CD8-positive, alpha-beta T cell (primary cell): ENCODE measurements around the gene COA3. TPM values are rescaled to one million over a fixed set of nuclear protein-coding genes. Genes with fewer than 3 reads are reported as not detected.

Experiments used
- microRNA-seq: library from miRNA; unstranded; fragments of <30 nt; microRNA quantifications from one replicate; pipeline ENCODE4 v1.2.0, GENCODE V29; 2022; ENCODE audit warnings: borderline microRNAs expressed
- total RNA-seq, 46 experiments: library from RNA in 2 of 46; stranded (reverse) in 2 of 46; gene quantifications; one replicate each; pipeline ENCODE4 v1.2.3 and lab custom pipeline; 2021 to 2026

Gene COA3
- total RNA-seq, 2 experiments from 2014 or later: 4.0 to 5.6 TPM

Small RNA genes within 50 kb of the gene (microRNA-seq; reads per million reads assigned to microRNA genes)
- gene MIR6781: not detected

Other genes starting within 250 kb of the COA3 start
- under 1 TPM; 0.44 to 0.52 TPM for gene HSD17B1, start 245.8 kb downstream of the COA3 start, total RNA-seq
- gene COASY, start 236.6 kb downstream of the COA3 start, total RNA-seq: 10 to 100 TPM; 26.4 to 32.9 TPM
- 10 to 100 TPM; 18.3 to 21.3 TPM for gene MLX, start 231.6 kb downstream of the COA3 start, total RNA-seq
- gene PSMC3IP, start 221.0 kb downstream of the COA3 start, total RNA-seq: 1 to 10 TPM; 3.9 to 4.1 TPM
- gene RETREG3, start 189.3 kb downstream of the COA3 start, total RNA-seq: 10 to 100 TPM; 59.0 to 59.3 TPM
- 1 to 10 TPM; 4.9 to 8.4 TPM for gene TUBG1, start 189.0 kb downstream of the COA3 start, total RNA-seq
- gene TUBG2, start 139.4 kb downstream of the COA3 start, total RNA-seq: 10 to 100 TPM in 1 of 2 experiments, 1 to 10 TPM in 1; 7.4 to 10.6 TPM
- gene PLEKHH3, start 121.7 kb downstream of the COA3 start, total RNA-seq: under 1 TPM; 0.33 to 0.72 TPM
- gene CCR10, start 116.9 kb downstream of the COA3 start, total RNA-seq: 1 to 10 TPM; 1.2 to 1.3 TPM
- 1 to 10 TPM; 1.1 to 1.6 TPM for gene CNTNAP1, start 116.2 kb downstream of the COA3 start, total RNA-seq
- gene EZH1, start 53.7 kb downstream of the COA3 start, total RNA-seq: 10 to 100 TPM; 59.2 to 63.4 TPM
- gene RAMP2, start 37.5 kb downstream of the COA3 start, total RNA-seq: not detected
- gene VPS25, start 25.3 kb downstream of the COA3 start, total RNA-seq: 10 to 100 TPM; 41.0 to 45.1 TPM
- gene WNK4, start 18.1 kb downstream of the COA3 start, total RNA-seq: under 1 TPM; 0.16 to 0.28 TPM
- gene CNTD1, start 157 bp upstream of the COA3 start, total RNA-seq: not detected
- gene BECN1, start 25.6 kb upstream of the COA3 start, total RNA-seq: 100 to 1,000 TPM; 146 to 156 TPM
- 10 to 100 TPM; 74.1 to 74.2 TPM for gene PSME3, start 34.7 kb upstream of the COA3 start, total RNA-seq
- gene AOC2, start 45.9 kb upstream of the COA3 start, total RNA-seq: 1 to 10 TPM; 2.6 to 2.8 TPM
- gene AOC3, start 52.5 kb upstream of the COA3 start, total RNA-seq: under 1 TPM; 0.46 to 0.61 TPM
- not detected for gene G6PC1, start 102.1 kb upstream of the COA3 start, total RNA-seq
- 10 to 100 TPM; 75.1 to 87.6 TPM for gene AARSD1, start 165.8 kb upstream of the COA3 start, total RNA-seq
- gene PTGES3L, start 181.4 kb upstream of the COA3 start, total RNA-seq: under 1 TPM; 0.47 to 0.81 TPM
- gene RUNDC1, start 181.9 kb upstream of the COA3 start, total RNA-seq: 10 to 100 TPM; 19.2 to 19.4 TPM
- 1,000 to 10,000 TPM; 1,796 to 1,873 TPM for gene RPL27, start 199.7 kb upstream of the COA3 start, total RNA-seq
- gene IFI35, start 208.1 kb upstream of the COA3 start, total RNA-seq: 10 to 100 TPM; 24.3 to 25.6 TPM
- gene VAT1, start 223.7 kb upstream of the COA3 start, total RNA-seq: 10 to 100 TPM; 12.6 to 15.1 TPM
- gene RND2, start 226.5 kb upstream of the COA3 start, total RNA-seq: under 1 TPM in 1 of 2 experiments, not detected in 1; 0.30 TPM